Measurements from ENCODE around the gene PM20D1.

The PM20D1 gene

GRCh38 chr1:205800981-205801703 lies 48.8 kb downstream of the PM20D1 start:
- DNase-seq (ENCODE audit: insufficient read length, low spot score) (no peak), FAIRE-seq (no peak)
- no peak for TF ChIP-seq CTCF (IDR thresholded peaks at IDR 0.05; ENCODE audit: insufficient read depth, missing control alignments)

- FAIRE-seq: no peak
- TF ChIP-seq CTCF (IDR thresholded peaks at IDR 0.05; ENCODE audit: insufficient read depth, missing control alignments): no peak
Observed at GRCh38 chr1:205800427-205800826, 49.5 kb downstream of the PM20D1 start.

GRCh38 chr1:205798577-205798976 lies 51.4 kb downstream of the PM20D1 start:
- TF ChIP-seq CTCF (IDR thresholded peaks at IDR 0.05; ENCODE audit: insufficient read depth, missing control alignments): no peak
- no peak for FAIRE-seq
- DNase-seq (ENCODE audit: insufficient read length, low spot score): no peak

More at GRCh38 chr1:205800427-205800826, 49.5 kb downstream of the PM20D1 start:
- no peak for DNase-seq (ENCODE audit: insufficient read length, low spot score)

- no peak for DNase-seq (ENCODE audit: insufficient read length, low spot score)
- no peak for TF ChIP-seq CTCF (IDR thresholded peaks at IDR 0.05; ENCODE audit: insufficient read depth, missing control alignments)
- FAIRE-seq: no peak
Observed at GRCh38 chr1:205797168-205797567, 52.8 kb downstream of the PM20D1 start.

- TF ChIP-seq CTCF (IDR thresholded peaks at IDR 0.05; ENCODE audit: insufficient read depth, missing control alignments): no peak
- FAIRE-seq (no peak), DNase-seq (ENCODE audit: insufficient read length, low spot score) (no peak)
Observed at GRCh38 chr1:205794011-205794730, 55.8 kb downstream of the PM20D1 start.

- no peak for FAIRE-seq
- no peak for TF ChIP-seq CTCF (IDR thresholded peaks at IDR 0.05; ENCODE audit: insufficient read depth, missing control alignments)
- DNase-seq (ENCODE audit: insufficient read length, low spot score): no peak
Observed at GRCh38 chr1:205792961-205793673, 56.8 kb downstream of the PM20D1 start.

Data from D721Med (cell line).